ENCODE results near the gene MEGF8. TPM values are rescaled to one million over a fixed set of nuclear protein-coding genes. Genes with fewer than 3 reads are reported as not detected.
"Not testable (repeated sequence)": the region's sequence is repeated elsewhere in the genome, so short reads cannot be mapped to it uniquely, and the experiment has no call there.

MEGF8 gene
- total RNA-seq, 1 donor from 2014 or later = 7.1 TPM

DNA sequence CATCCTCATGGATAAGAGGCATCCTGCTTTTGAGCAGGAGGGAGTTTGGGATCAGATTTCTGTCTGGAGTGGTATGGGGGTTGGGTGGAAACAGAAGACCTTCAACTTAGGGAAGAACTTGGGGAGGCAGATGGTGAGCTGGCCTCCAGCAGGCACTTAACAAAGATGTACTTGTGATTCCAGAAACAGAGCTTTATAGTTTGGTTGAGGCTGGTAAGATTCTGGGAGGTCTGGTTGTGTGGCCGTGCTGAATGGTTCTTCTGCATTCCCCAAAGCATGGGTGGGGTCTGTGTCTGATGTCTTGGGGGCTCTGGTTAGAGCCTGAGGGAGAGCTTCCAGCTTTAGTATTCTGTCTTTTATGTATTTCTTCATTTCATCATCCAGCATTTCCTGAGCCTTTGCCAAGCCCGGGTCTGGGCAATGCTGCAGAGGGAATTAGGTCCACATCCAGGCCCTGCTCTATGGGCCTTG is 4.8 kb downstream of the MEGF8 start:
- no peak for DNase-seq (ENCODE audit: low read depth)
- Histone ChIP-seq H3K4me3 (ENCODE audit: low read depth, low read length) (no peak overlapping the region), H3K36me3 (ENCODE audit: control insufficient read depth, insufficient read depth, low read length) (no peaks in the 10 kb centered on the region), H3K27me3 (ENCODE audit: control insufficient read depth, insufficient read depth, low read length) (no peaks in the 10 kb centered on the region)
- TF ChIP-seq, protein P1, sequence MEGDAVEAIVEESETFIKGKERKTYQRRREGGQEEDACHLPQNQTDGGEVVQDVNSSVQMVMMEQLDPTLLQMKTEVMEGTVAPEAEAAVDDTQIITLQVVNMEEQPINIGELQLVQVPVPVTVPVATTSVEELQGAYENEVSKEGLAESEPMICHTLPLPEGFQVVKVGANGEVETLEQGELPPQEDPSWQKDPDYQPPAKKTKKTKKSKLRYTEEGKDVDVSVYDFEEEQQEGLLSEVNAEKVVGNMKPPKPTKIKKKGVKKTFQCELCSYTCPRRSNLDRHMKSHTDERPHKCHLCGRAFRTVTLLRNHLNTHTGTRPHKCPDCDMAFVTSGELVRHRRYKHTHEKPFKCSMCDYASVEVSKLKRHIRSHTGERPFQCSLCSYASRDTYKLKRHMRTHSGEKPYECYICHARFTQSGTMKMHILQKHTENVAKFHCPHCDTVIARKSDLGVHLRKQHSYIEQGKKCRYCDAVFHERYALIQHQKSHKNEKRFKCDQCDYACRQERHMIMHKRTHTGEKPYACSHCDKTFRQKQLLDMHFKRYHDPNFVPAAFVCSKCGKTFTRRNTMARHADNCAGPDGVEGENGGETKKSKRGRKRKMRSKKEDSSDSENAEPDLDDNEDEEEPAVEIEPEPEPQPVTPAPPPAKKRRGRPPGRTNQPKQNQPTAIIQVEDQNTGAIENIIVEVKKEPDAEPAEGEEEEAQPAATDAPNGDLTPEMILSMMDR (IDR thresholded peaks at IDR 0.05; ENCODE audit: insufficient read depth, low read length, severe bottlenecking) = no peak
- FAIRE-seq = no peak

DNA sequence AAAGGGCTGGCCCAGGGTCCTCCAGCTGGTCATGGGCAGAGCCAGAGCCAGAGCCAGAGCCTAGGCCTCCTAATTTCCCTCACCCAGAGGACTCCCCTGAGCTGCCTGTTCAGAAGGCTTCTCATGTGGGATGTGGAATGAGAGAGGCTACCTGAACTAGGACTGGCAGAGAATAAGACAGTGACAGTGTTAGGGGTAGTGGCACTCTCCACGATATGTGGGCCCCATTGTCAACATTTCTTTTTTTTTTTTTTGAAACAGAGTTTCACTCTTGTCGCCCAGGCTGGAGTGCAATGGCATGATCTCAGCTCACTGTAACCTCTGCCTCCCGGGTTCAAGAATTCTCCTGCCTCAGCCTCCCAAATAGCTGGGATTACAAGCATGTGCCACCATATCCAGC is 5.9 kb downstream of the MEGF8 start:
- H3K4me3 ChIP-seq (ENCODE audit: low read depth, low read length); DNase-seq (ENCODE audit: low read depth); FAIRE-seq; H3K27me3 ChIP-seq (ENCODE audit: control insufficient read depth, insufficient read depth, low read length); H3K36me3 ChIP-seq (ENCODE audit: control insufficient read depth, insufficient read depth, low read length): not testable (repeated sequence)

DNA sequence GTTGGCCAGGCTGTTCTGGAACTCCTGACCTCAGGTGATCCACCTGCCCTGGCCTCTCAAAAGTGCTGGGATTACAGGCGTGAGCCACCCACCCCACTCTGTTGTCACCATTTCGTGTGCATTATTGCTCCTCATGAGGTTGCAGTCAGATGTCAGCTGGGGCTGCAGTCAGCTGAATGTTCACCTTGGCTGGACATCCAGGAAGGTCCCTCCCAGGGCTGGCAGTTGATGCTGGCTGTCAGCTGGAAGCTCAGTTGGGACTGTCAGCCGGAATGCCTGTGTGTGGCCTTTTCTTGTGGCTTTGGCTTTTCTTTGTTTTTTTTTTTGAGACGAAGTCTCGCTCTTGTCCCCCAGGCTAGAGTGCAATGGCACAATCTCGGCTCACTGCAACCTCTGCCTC is 6.6 kb downstream of the MEGF8 start:
- DNase-seq (ENCODE audit: low read depth) (no peak), FAIRE-seq (no peak)
- Histone ChIP-seq H3K27me3 (ENCODE audit: control insufficient read depth, insufficient read depth, low read length) (no peaks in the 10 kb centered on the region), H3K36me3 (ENCODE audit: control insufficient read depth, insufficient read depth, low read length) (peaks cover 3% of the 10 kb centered on the region), H3K4me3 (ENCODE audit: low read depth, low read length) (no peak overlapping the region)
- TF ChIP-seq, protein P1 (IDR thresholded peaks at IDR 0.05; ENCODE audit: insufficient read depth, low read length, severe bottlenecking) = no peak

DNA sequence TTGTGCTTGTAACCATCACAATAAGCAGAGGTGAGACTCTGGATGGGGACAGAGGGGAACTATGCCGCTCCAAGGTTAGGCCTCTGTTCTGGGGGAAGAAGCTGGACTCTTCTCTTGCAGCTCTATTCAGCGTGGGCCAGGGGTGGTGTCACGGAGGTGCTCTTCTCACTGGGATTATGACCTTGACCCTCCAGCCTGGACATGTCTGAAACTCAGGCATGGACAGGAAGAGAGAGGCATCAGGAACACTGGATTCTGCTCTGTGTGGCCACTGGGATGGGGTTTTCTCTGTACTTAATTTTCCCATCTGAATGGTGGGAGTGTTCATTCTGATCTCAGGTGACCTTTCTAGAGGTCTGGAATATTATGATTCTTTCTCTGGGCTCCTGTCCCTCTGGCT is 7.6 kb downstream of the MEGF8 start:
- H3K27me3 ChIP-seq (ENCODE audit: control insufficient read depth, insufficient read depth, low read length) = no peaks in the 10 kb centered on the region
- DNase-seq (ENCODE audit: low read depth) = no peak
- H3K4me3 ChIP-seq (ENCODE audit: low read depth, low read length) = no peak overlapping the region
- TF ChIP-seq, protein P1 (IDR thresholded peaks at IDR 0.05; ENCODE audit: insufficient read depth, low read length, severe bottlenecking) = no peak
- H3K36me3 ChIP-seq (ENCODE audit: control insufficient read depth, insufficient read depth, low read length) = peaks cover 3% of the 10 kb centered on the region
- peak; percentile 76 for FAIRE-seq

DNA sequence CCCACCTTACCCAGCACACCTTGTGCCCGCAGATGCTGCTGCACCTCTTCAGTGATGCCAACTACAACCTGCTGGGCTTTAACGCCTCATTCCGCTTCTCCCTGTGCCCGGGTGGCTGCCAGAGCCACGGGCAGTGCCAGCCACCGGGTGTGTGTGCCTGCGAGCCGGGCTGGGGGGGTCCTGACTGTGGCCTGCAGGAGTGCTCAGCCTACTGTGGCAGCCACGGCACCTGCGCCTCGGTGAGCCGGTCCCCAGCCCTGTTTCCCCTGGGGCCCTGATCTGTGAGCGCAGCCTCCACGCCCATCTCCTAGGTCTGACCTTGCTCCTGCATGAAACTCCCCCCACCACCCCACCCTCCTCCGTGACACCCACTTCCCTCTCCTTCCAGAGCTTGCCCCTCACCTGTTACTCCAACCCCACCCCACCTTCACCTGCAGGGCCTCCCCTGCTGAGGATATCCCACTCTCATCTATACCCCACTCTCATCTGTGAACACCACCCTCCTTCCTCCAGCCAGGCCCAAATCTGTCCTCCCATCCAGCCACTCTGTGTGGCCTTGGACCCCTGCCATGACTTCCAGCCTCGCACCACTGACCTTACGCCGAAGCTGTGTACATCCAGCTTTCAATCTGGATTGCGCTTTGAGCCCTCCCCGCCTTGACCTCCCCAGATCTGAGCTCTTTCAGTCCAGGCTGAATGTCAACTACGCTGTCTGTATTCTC is 8.7 kb downstream of the MEGF8 start:
- FAIRE-seq (no peak), DNase-seq (ENCODE audit: low read depth) (no peak)
- Histone ChIP-seq H3K27me3 (ENCODE audit: control insufficient read depth, insufficient read depth, low read length) (no peaks in the 10 kb centered on the region), H3K4me3 (ENCODE audit: low read depth, low read length) (no peak overlapping the region), H3K36me3 (ENCODE audit: control insufficient read depth, insufficient read depth, low read length) (peaks cover 3% of the 10 kb centered on the region)
- TF ChIP-seq, protein P1 (IDR thresholded peaks at IDR 0.05; ENCODE audit: insufficient read depth, low read length, severe bottlenecking) = no peak

DNA sequence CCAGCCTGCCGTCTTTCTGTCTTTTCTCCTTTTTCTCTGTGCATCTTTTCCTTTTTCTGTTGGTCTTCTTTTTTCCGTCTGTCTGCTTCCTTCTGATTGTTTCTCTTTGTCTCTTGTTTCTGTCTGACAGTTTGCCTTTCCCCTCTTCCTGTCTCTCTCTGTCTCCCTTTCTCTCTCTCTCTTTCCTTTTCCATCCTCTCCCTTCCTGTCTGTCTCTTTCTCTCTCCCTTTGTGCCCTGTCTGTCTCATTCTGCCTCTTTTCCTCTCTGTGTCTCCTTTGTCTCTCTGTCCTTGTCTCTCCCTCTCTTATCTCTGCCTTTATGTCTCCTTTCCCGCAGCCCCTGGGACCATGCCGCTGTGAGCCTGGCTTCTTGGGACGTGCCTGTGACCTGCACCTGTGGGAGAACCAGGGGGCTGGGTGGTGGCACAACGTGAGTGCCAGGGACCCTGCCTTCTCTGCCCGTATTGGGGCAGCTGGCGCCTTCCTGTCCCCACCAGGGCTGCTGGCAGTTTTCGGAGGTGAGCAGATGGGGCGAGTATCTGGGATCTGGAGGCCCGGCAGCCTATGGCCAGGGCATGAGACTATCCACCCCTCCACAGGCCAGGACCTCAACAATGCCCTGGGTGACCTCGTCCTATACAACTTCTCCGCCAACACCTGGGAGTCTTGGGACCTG is 9.4 kb downstream of the MEGF8 start:
- Histone ChIP-seq H3K4me3 (ENCODE audit: low read depth, low read length) (no peak overlapping the region), H3K27me3 (ENCODE audit: control insufficient read depth, insufficient read depth, low read length) (no peaks in the 10 kb centered on the region), H3K36me3 (ENCODE audit: control insufficient read depth, insufficient read depth, low read length) (peaks cover 3% of the 10 kb centered on the region)
- no peak for FAIRE-seq
- TF ChIP-seq, protein P1 (IDR thresholded peaks at IDR 0.05; ENCODE audit: insufficient read depth, low read length, severe bottlenecking) = no peak
- DNase-seq (ENCODE audit: low read depth) = no peak

Data from bronchial epithelial cell (primary cell).